HepG2 (cell line): ENCODE measurements around the gene SMYD1.

Experiments
- ERF ChIP-seq: IDR thresholded peaks from 2 replicates; pipeline ENCODE4 v1.6.1; 2018; ENCODE audit warnings: missing biosample characterization, missing genetic modification reagents
- GABPA ChIP-seq, 2 experiments: IDR thresholded peaks; 2 replicates each; pipeline ENCODE4 v1.6.1; 2011 to 2016; ENCODE audit warnings: low read depth in 2 of 2, low read length in 1 of 2, missing biosample characterization in 1 of 2, missing genetic modification characterization in 1 of 2
- HDAC2 ChIP-seq: sonication (generic); formaldehyde crosslinking; IDR thresholded peaks from 2 replicates; pipeline ENCODE4 v1.4.0; 2020; ENCODE audit warnings: missing genetic modification reagents
- KMT2A ChIP-seq: sonication (generic); formaldehyde crosslinking; IDR thresholded peaks from 2 replicates; pipeline ENCODE4 v1.4.0; 2020; ENCODE audit warnings: missing genetic modification reagents
- POLR2A ChIP-seq, 2 experiments: IDR thresholded peaks; 2 replicates each; pipeline ENCODE4 v1.6.1; 2011; ENCODE audit warnings: low read depth in 2 of 2, low read length in 2 of 2, mild to moderate bottlenecking in 1 of 2, moderate library complexity in 1 of 2; ENCODE audit not compliant: insufficient read depth in 1 of 2
- POLR2G ChIP-seq: fragments of 200-400 bp; formaldehyde crosslinking; IDR thresholded peaks from 2 replicates; pipeline ENCODE4 v1.6.1; 2018; ENCODE audit warnings: mild to moderate bottlenecking, low read depth, low read length, moderate library complexity
- RAD21 ChIP-seq: fragments of 450-650 bp; formaldehyde crosslinking; IDR thresholded peaks from 2 replicates; pipeline ENCODE4 v1.5.0; 2020; ENCODE audit warnings: mild to moderate bottlenecking
- SAP130 ChIP-seq: IDR thresholded peaks from 2 replicates; pipeline ENCODE4 v1.6.1; 2016; ENCODE audit warnings: low read depth
- TARDBP ChIP-seq: sonication (generic); formaldehyde crosslinking; IDR thresholded peaks from 2 replicates; pipeline ENCODE4 v1.8.0; 2022; ENCODE audit warnings: mild to moderate bottlenecking, missing genetic modification reagents
- ZNF24 ChIP-seq: fragments of 450-650 bp; IDR thresholded peaks from 2 replicates; pipeline ENCODE4 v1.6.1; 2017; ENCODE audit warnings: antibody characterized with exemption, mild to moderate bottlenecking
- ZNF652 ChIP-seq: IDR thresholded peaks from 2 replicates; pipeline ENCODE4 v1.6.1; 2016; ENCODE audit warnings: low read depth, borderline replicate concordance
- ZZZ3 ChIP-seq: sonication (generic); formaldehyde crosslinking; IDR thresholded peaks from 2 replicates; pipeline ENCODE4 v1.4.0; 2020; ENCODE audit warnings: missing genetic modification reagents, mild to moderate bottlenecking, borderline replicate concordance
- TF ChIP-seq, protein P1 (sequence below): sonication (generic); formaldehyde crosslinking; IDR thresholded peaks from 2 replicates; pipeline ENCODE4 v1.5.0; 2020; ENCODE audit warnings: mild to moderate bottlenecking, missing genetic modification reagents, moderate library complexity

DNA sequence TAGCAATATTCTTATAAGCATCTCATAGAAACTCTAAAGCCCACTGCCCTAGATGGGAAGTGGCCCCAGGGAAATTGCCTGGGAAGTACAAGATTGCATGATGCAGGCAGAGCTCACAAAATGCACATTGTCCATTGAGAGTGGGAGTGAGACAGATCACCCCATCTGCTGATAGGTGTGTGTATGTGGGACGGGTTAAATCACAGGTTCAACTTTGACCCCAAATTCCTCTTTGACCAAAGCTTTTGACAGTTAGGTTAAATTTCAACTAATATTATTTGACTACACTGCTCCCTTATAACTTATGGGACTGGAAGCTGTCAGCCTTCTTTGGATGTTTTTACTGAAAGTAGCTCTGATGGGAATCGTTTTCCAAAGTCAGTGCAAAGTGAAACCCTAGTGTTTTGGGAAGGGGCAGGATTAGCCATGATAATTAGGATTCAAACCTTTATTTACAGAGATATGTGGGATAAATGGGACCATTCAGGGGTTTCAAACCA, 71.6 kb downstream of the SMYD1 start:
- no peak for TF ChIP-seq RAD21 (CRISPR knock-in tag)
- TF ChIP-seq, protein P1, sequence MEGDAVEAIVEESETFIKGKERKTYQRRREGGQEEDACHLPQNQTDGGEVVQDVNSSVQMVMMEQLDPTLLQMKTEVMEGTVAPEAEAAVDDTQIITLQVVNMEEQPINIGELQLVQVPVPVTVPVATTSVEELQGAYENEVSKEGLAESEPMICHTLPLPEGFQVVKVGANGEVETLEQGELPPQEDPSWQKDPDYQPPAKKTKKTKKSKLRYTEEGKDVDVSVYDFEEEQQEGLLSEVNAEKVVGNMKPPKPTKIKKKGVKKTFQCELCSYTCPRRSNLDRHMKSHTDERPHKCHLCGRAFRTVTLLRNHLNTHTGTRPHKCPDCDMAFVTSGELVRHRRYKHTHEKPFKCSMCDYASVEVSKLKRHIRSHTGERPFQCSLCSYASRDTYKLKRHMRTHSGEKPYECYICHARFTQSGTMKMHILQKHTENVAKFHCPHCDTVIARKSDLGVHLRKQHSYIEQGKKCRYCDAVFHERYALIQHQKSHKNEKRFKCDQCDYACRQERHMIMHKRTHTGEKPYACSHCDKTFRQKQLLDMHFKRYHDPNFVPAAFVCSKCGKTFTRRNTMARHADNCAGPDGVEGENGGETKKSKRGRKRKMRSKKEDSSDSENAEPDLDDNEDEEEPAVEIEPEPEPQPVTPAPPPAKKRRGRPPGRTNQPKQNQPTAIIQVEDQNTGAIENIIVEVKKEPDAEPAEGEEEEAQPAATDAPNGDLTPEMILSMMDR (CRISPR knock-in tag) = no peak
- TF ChIP-seq ZNF24 = no peak
- peak; percentile 63; the same call in 1 of the 2 replicates for TF ChIP-seq KMT2A (CRISPR knock-in tag)
- peak; percentile 93 for TF ChIP-seq ZNF652 (CRISPR knock-in tag)
- no peak for TF ChIP-seq GABPA (IDR thresholded peaks at IDR 0.05; ENCODE audit: low read depth, low read length)
- TF ChIP-seq GABPA (CRISPR knock-in tag; IDR thresholded peaks at IDR 0.05; ENCODE audit: low read depth) = peak; percentile 43; the same call in 1 of the 2 replicates
- TF ChIP-seq POLR2A (IDR thresholded peaks at IDR 0.05; ENCODE audit: insufficient read depth in 1 of 2, low read depth in 2 of 2, low read length in 2 of 2) = peak; percentile 66
- TF ChIP-seq SAP130 (CRISPR knock-in tag) = peak; percentile 97
- TF ChIP-seq ZZZ3 (CRISPR knock-in tag) = no peak
- TF ChIP-seq POLR2G = peak; percentile 64
- peak; percentile 94 for TF ChIP-seq HDAC2 (CRISPR knock-in tag)
- peak; percentile 74 for TF ChIP-seq ERF
- TF ChIP-seq TARDBP (CRISPR knock-in tag) = peak; percentile 41; the same call in 1 of the 2 replicates
